K562 (cell line): ENCODE data around the gene ELOVL2.

Source experiments
- CTCF ChIP-seq, 3 experiments: IDR thresholded peaks in 2 of 3; conservative IDR thresholded peaks in 1 of 3; 2 replicates each; pipeline ENCODE4 v1.5.1; 2011 to 2012; ENCODE audit warnings: low read length in 3 of 3, mild to moderate bottlenecking in 3 of 3, control low read depth in 2 of 3, improper control_type of control experiment in 1 of 3, inconsistent platforms in 1 of 3, low read depth in 1 of 3, mixed read lengths in 1 of 3, moderate library complexity in 1 of 3; ENCODE audit not compliant: insufficient read depth in 2 of 3
- EP300 ChIP-seq: IDR thresholded peaks from 2 replicates; pipeline ENCODE4 v1.6.1; 2012; ENCODE audit warnings: low read length, improper control_type of control experiment
- ESRRA ChIP-seq: fragments of 450-650 bp; IDR thresholded peaks from 2 replicates; pipeline ENCODE4 v1.6.1; 2014; ENCODE audit warnings: low read depth, mild to moderate bottlenecking, moderate library complexity, borderline replicate concordance
- EZH2 ChIP-seq: IDR thresholded peaks from 2 replicates; pipeline ENCODE4 v1.6.1; 2012; ENCODE audit warnings: low read depth, mild to moderate bottlenecking, inconsistent platforms, low read length, borderline replicate concordance
- MAFF ChIP-seq: IDR thresholded peaks from 2 replicates; pipeline ENCODE4 v1.6.1; 2012; ENCODE audit warnings: low read length, improper control_type of control experiment
- MXI1 ChIP-seq: IDR thresholded peaks from 2 replicates; pipeline ENCODE4 v1.6.1; 2011; ENCODE audit warnings: low read depth, mild to moderate bottlenecking, improper control_type of control experiment, low read length
- SPI1 ChIP-seq: IDR thresholded peaks from 2 replicates; pipeline ENCODE4 v1.6.1; 2011; ENCODE audit warnings: low read depth, low read length, control low read depth, borderline replicate concordance
- YY1 ChIP-seq, 3 experiments: IDR thresholded peaks; 2 replicates each; pipeline ENCODE4 v1.6.1; 2011; ENCODE audit warnings: low read length in 2 of 3, mild to moderate bottlenecking in 2 of 3, moderate library complexity in 2 of 3, borderline replicate concordance in 1 of 3, control low read depth in 1 of 3, low read depth in 1 of 3; ENCODE audit not compliant: insufficient read depth in 3 of 3, insufficient replicate concordance in 2 of 3, control insufficient read depth in 1 of 3, insufficient read length in 1 of 3; ENCODE audit errors: extremely low read depth in 1 of 3
- ZC3H8 ChIP-seq: fragments of 450-650 bp; IDR thresholded peaks from 2 replicates; pipeline ENCODE4 v1.6.1; 2017
- ZNF23 ChIP-seq: fragments of 250-450 bp; sonication (Bioruptor Pico); IDR thresholded peaks from 2 replicates; pipeline ENCODE4 v1.4.0; 2020; ENCODE audit warnings: mild to moderate bottlenecking
- ZNF274 ChIP-seq: IDR thresholded peaks from 2 replicates; pipeline ENCODE4 v1.6.1; 2011; ENCODE audit warnings: low read depth, mild to moderate bottlenecking, low read length, moderate library complexity, borderline replicate concordance

- TF ChIP-seq ZNF274 (no peak), CTCF (IDR thresholded peaks at IDR 0.05 in 2 of 3, conservative IDR thresholded peaks at IDR 0.05 in 1 of 3; ENCODE audit: insufficient read depth in 2 of 3, low read depth in 1 of 3, low read length in 3 of 3) (no peak), ZC3H8 (no peak), ESRRA (no peak), EZH2 (no peak), MAFF (no peak), EP300 (no peak), YY1 (IDR thresholded peaks at IDR 0.05; ENCODE audit: borderline replicate concordance in 1 of 3, control insufficient read depth in 1 of 3, extremely low read depth in 1 of 3, insufficient read depth in 3 of 3, insufficient read length in 1 of 3, insufficient replicate concordance in 2 of 3, low read depth in 1 of 3, low read length in 2 of 3) (no peak), MXI1 (no peak), ZNF23 (CRISPR knock-in tag) (no peak), SPI1 (no peak)
These were observed 635 bp upstream of the ELOVL2 start for GRCh38 chr6:11044712-11045167.
